GM21367 (cell line): ENCODE data around the gene MYEF2.

Experiments used
- ATAC-seq: cut with Tn5 transposase; IDR thresholded peaks from one replicate; pipeline ENCODE4 v1.9.1; 2021; ENCODE audit not compliant: unreplicated experiment

MYEF2 gene

GRCh38 chr15:48147358-48147757, 30.7 kb downstream of the MYEF2 start:
- no peak for ATAC-seq

- no peak for ATAC-seq
These were observed 32.2 kb downstream of the MYEF2 start for GRCh38 chr15:48145923-48146322.

DNA sequence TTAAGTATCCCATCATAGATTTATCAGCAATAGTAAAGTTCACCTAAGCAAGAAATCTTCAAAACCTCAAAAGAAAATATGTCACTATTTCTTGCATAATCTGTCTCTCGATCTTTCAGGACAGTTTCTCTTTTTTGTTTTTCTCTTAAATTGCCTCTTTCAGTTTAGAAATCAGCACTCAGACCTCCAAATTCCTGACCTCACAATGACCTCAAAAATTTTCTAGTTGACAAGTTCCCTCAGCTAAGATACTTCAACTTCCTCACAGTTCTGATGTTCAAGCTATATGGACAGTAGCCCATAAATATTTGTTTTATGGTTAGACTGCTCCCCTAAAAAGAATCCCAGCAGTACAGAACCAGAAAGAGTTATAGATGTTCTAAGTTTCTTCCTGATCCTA, 33.2 kb downstream of the MYEF2 start:
- peak; percentile 47 for ATAC-seq

GRCh38 chr15:48143856-48144255, 34.2 kb downstream of the MYEF2 start:
- ATAC-seq: no peak

DNA sequence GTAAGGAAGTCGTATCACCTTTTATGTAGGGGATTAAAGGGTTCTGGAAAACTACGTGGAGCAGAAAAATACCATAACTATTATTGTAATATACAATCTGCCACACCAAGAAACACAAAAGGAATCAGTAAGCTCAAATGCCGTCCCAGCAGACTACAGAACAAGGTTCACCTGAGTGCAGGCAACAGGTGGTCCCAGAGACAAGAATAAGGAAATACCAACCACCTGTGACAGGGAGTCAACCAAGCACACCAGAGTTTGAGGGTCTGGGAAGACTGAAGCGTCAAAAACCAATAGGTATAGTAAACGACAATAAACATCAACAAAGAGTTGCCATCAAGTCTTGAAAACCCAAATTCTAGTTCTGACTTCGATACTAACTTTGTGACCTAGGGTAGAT, 45.2 kb downstream of the MYEF2 start:
- ATAC-seq: no peak

- ATAC-seq: no peak
These were observed 46.8 kb downstream of the MYEF2 start for GRCh38 chr15:48131324-48131723.

- no peak for ATAC-seq
These were observed 51.3 kb downstream of the MYEF2 start for GRCh38 chr15:48126667-48127355.

GRCh38 chr15:48121849-48122248, 56.2 kb downstream of the MYEF2 start:
- no peak for ATAC-seq

- ATAC-seq: no peak
These were observed 57.4 kb downstream of the MYEF2 start, which contains the start of gene SLC24A5 for GRCh38 chr15:48120745-48121144. Gene SLC24A5, plus strand, starts transcription at chr15:48120990. Its CDS starts 55 bp downstream, at chr15:48121045.

- no peak for ATAC-seq
These were observed 58.8 kb downstream of the MYEF2 start for GRCh38 chr15:48119277-48119676.

- ATAC-seq: no peak
These were observed 65.9 kb downstream of the MYEF2 start for GRCh38 chr15:48112242-48112641.

- no peak for ATAC-seq
These were observed 68.1 kb downstream of the MYEF2 start for GRCh38 chr15:48109856-48110531.

- no peak for ATAC-seq
These were observed 68.9 kb downstream of the MYEF2 start for GRCh38 chr15:48109212-48109611.

- ATAC-seq: no peak
These were observed 72.2 kb downstream of the MYEF2 start for GRCh38 chr15:48105936-48106335.

GRCh38 chr15:48103647-48104046, 74.4 kb downstream of the MYEF2 start:
- no peak for ATAC-seq

DNA sequence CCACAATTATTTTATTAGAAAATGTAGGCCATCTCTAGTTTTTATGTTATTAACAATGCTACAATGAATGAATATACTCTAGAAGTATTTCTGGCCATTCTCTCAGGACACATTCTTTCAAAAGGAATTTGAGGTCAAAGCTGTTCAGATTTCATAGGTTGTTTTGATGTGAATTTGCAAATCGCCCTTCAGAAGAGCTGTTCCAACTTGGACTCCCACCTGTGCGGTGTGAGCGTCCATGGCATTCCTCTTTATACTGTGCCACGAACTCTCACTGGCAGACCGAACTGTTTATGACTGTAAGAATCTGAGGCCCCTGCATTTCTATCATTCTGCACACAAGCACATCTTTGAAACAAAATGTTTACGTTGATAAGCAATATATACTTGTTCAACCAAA, 75.9 kb downstream of the MYEF2 start:
- no peak for ATAC-seq

DNA sequence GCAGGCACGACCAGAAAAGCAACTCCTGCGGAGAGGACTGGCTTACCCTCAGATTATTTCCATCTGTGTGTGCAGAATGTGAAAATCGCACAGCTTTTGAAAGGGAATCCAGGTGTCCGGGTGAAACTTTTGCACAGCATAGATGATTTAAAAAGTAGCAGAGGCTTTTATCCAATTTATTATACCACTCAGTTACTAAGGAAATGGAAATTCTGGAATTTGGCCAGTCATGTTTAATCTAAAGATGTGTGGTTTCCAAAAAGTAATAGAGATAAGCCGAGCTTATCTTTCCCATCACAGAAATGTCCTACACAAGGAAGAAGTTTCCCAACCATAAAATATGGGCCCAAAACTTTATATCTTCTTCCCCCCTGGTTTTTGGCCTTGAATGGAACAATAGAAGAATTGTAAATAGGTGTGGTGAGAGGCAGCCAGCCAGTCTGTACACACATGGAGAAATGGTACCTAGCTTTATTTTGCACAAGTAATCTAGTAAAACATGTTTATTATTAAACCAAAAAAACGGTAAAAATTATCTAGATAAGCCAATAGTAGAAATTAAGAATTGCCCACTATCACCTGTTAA, 76.6 kb downstream of the MYEF2 start:
- no peak for ATAC-seq

DNA sequence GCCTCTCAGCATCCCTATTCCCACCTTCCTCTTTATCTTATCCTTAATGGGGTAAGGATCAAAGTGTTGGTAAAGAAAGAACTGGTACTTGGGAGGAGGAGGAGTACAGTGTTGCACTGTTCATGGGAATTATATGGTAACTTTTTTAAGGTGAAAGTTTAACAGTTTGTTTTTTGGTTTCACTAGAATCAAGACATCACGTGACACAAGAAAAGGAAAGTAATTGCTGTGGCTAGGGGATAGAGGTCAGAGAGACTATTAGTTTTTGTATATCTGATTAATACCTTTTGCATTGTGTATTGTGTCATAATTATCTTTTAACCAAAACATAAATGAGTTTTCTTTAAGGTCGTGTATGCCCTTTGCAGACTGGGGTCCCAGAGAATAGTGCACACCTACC, 80.8 kb downstream of the MYEF2 start:
- no peak for ATAC-seq

DNA sequence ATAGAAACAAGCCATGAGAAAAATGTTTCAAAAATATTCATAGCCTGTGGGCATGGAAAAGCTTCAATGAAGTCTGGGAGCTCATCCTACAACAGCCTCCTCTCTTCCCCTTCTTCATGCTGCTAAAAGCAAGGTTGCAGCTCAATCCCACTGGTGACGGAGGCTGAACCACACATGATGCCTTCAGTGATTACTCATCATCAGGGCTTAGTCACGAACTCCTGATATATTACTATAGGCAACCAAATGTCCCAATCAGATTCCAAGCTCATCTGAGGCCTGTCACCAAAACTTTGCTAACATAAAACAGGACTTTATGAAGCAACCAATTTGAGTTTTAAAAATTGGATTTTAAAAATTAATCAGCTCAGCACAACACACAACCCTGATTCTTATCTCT, 81.3 kb downstream of the MYEF2 start:
- no peak for ATAC-seq

- peak; percentile 49 for ATAC-seq
These were observed 81.7 kb downstream of the MYEF2 start for GRCh38 chr15:48096355-48096786.

GRCh38 chr15:48091522-48091921, 86.6 kb downstream of the MYEF2 start:
- no peak for ATAC-seq

DNA sequence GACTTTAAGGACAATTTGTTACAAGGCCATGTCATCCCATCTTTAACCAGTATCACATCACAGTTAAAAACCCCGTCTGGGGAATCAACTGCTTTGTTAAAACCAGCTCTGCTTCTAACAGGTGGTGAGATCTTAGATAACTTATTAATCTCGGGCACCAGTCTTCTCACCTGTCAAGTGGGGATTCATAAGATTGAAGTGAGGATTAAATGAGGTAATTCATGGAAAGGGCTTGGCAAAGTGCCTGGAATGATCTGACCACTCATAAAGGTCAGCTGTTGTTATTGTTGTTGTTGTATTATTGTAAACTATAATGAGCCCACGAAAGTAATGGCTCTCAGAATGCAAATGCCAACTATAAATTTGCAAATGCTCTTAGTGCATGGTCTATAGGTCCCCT, 87.4 kb downstream of the MYEF2 start:
- no peak for ATAC-seq
